ENCODE data around the gene CENPS. TPM values are rescaled to one million over a fixed set of nuclear protein-coding genes. Genes with fewer than 3 reads are reported as not detected.

CENPS gene
- total and polyA plus RNA-seq, 2 experiments from 2014 or later: 8.8 to 21.1 TPM

GRCh38 chr1:10490286-10490970 is 60.2 kb downstream of the CENPS start:
- H3K79me2 ChIP-seq: peaks cover 90% of the 10 kb centered on the region
- no peak for TF ChIP-seq CTCF (IDR thresholded peaks at IDR 0.05; ENCODE audit: poor library complexity)
- TF ChIP-seq EZH2 (IDR thresholded peaks at IDR 0.05; ENCODE audit: borderline replicate concordance): no peak
- no peak for TF ChIP-seq EZH2phosphoT487 (IDR thresholded peaks at IDR 0.05; ENCODE audit: low read depth, severe bottlenecking, unreplicated experiment)
- peaks cover 5% of the 10 kb centered on the region for H3K4me1 ChIP-seq (ENCODE audit: insufficient read depth)
- no peak overlapping the region for H2AFZ ChIP-seq
- peak overlapping the region; percentile 4 for H3K4me2 ChIP-seq
- H3K27me3 ChIP-seq: no peaks in the 10 kb centered on the region
- H3K4me3 ChIP-seq: no peak overlapping the region
- H3K9me2 ChIP-seq (replicated peaks; ENCODE audit: insufficient read depth): no peaks in the 10 kb centered on the region
- 84% methylated on average over 12 of the region's 12 CpGs for WGBS (ENCODE audit: low lambda C conversion rate, missing lambda C conversion rate)
- H3K27ac ChIP-seq: no peak overlapping the region
- H3K36me3 ChIP-seq (replicated peaks; ENCODE audit: insufficient read depth, low read depth): no peaks in the 10 kb centered on the region
- no peaks in the 10 kb centered on the region for H3K9me3 ChIP-seq (ENCODE audit: low read depth)
- no peak for DNase-seq (ENCODE audit: low spot score)
- peaks cover 36% of the 10 kb centered on the region for H4K20me1 ChIP-seq (ENCODE audit: insufficient read depth, poor library complexity, severe bottlenecking)

Other genes with a start within 250 kb of the CENPS start
- 32.7 and 37.0 TPM in 2 replicates for gene KIF1B, start 219.9 kb upstream of the CENPS start, total RNA-seq
- 14.6 and 15.4 TPM in 2 replicates for gene KIF1B, start 219.9 kb upstream of the CENPS start, polyA plus RNA-seq
- gene PGD, start 31.4 kb upstream of the CENPS start, total RNA-seq: 86.8 and 103 TPM in 2 replicates
- 98.7 and 103 TPM in 2 replicates for gene PGD, start 31.4 kb upstream of the CENPS start, polyA plus RNA-seq
- 0.13 TPM in 1 of 2 replicates, not detected in the other for gene CORT, start 19.6 kb downstream of the CENPS start, total RNA-seq
- 0.19 and 0.27 TPM in 2 replicates for gene CORT, start 19.6 kb downstream of the CENPS start, polyA plus RNA-seq
- gene DFFA, start 42.1 kb downstream of the CENPS start, total RNA-seq: 22.1 and 24.1 TPM in 2 replicates
- 30.0 and 33.9 TPM in 2 replicates for gene DFFA, start 42.1 kb downstream of the CENPS start, polyA plus RNA-seq
- 8.4 and 10.0 TPM in 2 replicates for gene PEX14, start 44.5 kb downstream of the CENPS start, total RNA-seq
- 20.9 and 22.9 TPM in 2 replicates for gene PEX14, start 44.5 kb downstream of the CENPS start, polyA plus RNA-seq

All from hepatocyte (in vitro differentiated cells).